GM12878 (cell line): ENCODE measurements around the gene PAX7.

Experiments
- EZH2 ChIP-seq: IDR thresholded peaks from 2 replicates; pipeline ENCODE4 v1.6.1; 2012; ENCODE audit warnings: low read depth, mild to moderate bottlenecking, control low read depth, inconsistent platforms, low read length, borderline replicate concordance; ENCODE audit not compliant: control insufficient read depth
- POLR2A ChIP-seq: IDR thresholded peaks from 2 replicates; pipeline ENCODE4 v1.6.1; 2011; ENCODE audit warnings: low read depth, mild to moderate bottlenecking, low read length

DNA sequence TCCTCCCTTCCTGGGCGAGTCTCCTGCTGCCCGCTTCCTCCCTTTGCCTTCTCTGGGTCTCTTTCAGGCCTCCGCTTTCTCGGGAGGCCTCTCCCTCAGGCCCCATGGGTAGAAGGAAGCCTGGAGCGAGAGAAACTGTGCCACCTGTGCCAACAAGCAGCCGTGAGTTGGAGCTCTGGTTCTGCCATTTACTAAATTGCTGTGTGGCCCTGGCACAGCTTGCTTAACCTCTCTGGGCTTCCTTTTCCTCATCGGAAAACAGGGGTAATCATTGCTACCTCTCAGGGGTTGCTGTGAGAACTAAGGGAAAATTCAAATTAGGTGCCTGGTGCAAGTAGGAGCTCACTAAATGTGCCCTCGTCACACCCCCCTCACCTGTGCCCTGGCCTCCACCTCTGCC is 80.4 kb downstream of the PAX7 start:
- TF ChIP-seq POLR2A: no peak
- TF ChIP-seq EZH2: no peak
